OCI-M2 (cell line): ENCODE data around the gene ARRB2.
"Not testable (repeated sequence)": the region's sequence is repeated elsewhere in the genome, so short reads cannot be mapped to it uniquely, and the experiment has no call there.

Experiments
- DNase-seq: peaks from one replicate; lab custom pipeline; 2025; ENCODE audit not compliant: unreplicated experiment; lab: John Stamatoyannopoulos, UW

ARRB2 gene

DNA sequence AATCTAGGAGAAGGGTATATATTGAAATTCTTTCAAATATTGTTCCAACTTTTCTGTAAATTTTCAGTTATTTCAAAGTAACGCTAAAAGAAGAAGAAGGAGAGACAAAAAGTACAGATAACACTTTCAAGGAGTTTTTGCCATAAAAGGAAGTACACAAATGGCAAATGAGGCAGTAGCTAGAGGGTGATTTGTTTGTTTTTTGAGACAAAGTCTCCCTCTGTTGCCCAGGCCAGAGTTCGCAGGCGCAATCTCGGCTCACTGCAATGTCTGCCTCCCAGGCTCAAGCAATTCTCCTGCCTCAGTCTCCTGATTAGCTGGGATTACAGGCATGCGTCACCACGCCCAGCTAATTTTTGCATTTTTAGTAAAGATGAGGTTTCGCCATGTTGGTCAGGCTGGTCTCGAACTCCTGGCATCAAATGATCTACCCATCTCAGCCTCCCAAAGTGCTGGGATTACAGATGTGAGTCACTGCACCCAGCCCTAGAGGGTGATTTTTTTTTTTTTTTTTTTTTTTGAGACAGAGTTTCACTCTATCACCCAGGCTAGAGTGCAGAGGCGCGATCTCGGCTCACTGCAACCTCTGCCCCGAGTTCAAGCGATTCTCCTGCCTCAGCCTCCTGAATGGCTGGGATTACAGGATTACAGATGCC, 10.9 kb upstream of the ARRB2 start:
- DNase-seq, result not testable (repeated sequence)

- DNase-seq, result no peak
These were observed 9.3 kb upstream of the ARRB2 start for GRCh38 chr17:4701116-4701515.

GRCh38 chr17:4703330-4703691, 7.1 kb upstream of the ARRB2 start:
- DNase-seq, result no peak

DNA sequence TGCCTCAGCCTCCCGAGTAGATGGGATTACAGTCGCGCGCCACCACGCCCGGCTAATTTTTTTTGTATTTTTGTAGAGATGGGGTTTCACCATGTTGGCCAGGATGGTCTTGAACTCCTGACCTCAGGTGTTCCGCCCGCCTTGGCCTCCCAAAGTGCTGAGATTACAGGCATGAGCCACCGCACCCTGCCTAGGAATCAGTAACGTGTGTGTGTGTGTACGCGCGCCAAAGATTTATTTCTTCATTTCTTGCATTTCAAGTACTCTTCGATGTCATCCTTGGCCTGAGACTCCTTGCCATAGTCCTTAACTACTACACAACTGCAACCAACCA, 5.9 kb upstream of the ARRB2 start:
- not testable (repeated sequence) for DNase-seq

GRCh38 chr17:4704991-4705390, 5.4 kb upstream of the ARRB2 start:
- DNase-seq, result no peak

DNA sequence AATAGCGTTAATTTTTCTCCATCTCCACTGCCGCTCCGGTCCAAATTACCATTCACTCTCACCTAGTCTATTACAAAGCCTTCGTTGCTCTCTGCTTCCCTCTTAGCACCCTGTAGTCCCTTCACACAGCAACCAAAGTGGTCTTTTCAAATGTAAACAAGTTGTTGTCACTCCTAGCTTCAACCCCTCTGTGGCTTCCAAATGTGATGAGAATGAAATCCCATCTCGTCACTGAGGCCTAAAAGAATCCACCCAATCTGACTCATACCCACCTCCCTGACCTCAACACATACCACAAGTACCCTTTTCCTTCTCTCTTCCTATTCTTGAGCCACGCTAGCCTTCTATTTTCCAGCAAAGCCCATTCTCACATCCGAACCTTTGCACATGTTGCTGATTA, 4.3 kb upstream of the ARRB2 start:
- DNase-seq, result no peak

- peak; percentile 56 for DNase-seq
These were observed 2.0 kb upstream of the ARRB2 start for GRCh38 chr17:4708436-4708835.

DNA sequence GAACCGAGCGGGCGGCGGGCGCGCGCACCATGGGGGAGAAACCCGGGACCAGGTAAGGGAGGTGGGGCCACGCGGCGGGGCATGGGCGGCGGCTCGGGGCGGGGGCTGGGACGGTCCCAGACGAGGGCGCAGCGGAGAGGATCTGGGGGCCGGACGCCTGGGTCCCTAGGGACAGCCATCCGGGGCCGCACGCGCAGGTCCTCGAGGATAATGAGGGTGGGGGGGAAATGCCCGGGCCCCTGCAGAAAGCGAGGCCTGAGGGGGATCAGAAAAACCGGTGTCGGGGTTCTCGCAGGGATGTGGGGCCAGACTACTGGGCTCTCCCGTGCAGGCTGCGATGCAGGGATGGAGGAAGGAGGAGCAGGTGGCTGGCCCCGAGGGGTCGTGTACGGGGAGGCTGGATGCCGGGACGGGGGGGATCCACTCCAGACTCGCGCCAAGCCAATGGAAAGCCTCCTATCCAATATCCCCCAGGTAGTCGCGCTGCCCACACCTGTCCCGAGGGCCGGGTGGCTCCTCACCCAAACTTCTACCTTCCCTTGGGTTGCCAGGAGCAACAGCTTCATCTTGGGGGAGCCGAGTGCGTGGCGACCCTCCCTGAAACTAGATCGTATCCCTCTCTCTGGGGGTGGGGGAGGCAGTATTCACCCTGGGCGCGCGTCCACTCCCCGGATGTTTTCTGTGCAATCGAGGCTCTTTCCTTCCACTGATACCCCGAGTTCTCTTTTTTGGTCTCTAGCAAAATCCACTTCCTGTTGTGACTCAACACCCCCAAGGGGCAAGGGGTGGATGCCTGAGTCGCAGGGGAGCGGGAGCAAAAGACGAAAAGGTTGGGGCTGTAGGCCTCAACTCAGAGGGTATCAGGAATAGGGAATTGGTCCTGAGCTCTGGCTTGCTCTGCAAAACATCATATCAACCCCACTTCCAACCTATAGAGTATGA, 532 bp downstream of the ARRB2 start:
- DNase-seq, result no peak

- DNase-seq, result no peak
These were observed 1.3 kb downstream of the ARRB2 start for GRCh38 chr17:4711661-4712181.

GRCh38 chr17:4712526-4712925, 2.1 kb downstream of the ARRB2 start:
- no peak for DNase-seq

DNA sequence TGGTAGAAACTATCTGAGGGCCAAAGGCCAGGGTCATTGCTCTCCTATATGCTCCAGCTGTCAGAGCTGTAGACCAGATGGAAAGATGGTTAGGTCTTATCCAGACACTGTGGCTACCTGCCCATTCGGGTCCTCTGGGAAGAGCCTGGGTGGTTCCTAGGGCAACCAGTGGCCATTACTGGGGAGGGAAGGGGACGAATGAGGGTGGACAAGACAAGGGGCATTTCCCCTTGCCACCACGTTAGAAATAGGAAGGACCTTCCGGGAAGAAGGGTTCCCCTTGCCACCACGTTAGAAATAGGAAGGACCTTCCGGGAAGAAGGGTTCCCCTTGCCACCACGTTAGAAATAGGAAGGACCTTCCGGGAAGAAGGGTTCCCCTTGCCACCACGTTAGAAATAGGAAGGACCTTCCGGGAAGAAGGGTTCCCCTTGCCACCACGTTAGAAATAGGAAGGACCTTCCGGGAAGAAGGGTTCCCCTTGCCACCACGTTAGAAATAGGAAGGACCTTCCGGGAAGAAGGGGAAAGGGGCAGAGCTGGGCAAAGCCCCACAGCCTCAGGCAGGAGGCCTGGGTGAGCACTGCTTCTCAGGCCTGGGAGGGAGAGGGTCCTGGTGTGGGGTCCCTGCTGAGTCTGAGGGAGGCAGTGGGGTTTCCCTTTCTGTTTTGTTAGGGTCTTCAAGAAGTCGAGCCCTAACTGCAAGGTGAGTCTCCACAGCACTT, 4.1 kb downstream of the ARRB2 start:
- not testable (repeated sequence) for DNase-seq

- no peak for DNase-seq
These were observed 4.8 kb downstream of the ARRB2 start for GRCh38 chr17:4715063-4715744.

- DNase-seq, result no peak
These were observed 5.6 kb downstream of the ARRB2 start for GRCh38 chr17:4716081-4716480.

- no peak for DNase-seq
These were observed 7.4 kb downstream of the ARRB2 start for GRCh38 chr17:4717791-4718190.

- no peak for DNase-seq
These were observed 7.8 kb downstream of the ARRB2 start for GRCh38 chr17:4718276-4718675.

- DNase-seq, result no peak
These were observed 8.7 kb downstream of the ARRB2 start for GRCh38 chr17:4719146-4719545.

DNA sequence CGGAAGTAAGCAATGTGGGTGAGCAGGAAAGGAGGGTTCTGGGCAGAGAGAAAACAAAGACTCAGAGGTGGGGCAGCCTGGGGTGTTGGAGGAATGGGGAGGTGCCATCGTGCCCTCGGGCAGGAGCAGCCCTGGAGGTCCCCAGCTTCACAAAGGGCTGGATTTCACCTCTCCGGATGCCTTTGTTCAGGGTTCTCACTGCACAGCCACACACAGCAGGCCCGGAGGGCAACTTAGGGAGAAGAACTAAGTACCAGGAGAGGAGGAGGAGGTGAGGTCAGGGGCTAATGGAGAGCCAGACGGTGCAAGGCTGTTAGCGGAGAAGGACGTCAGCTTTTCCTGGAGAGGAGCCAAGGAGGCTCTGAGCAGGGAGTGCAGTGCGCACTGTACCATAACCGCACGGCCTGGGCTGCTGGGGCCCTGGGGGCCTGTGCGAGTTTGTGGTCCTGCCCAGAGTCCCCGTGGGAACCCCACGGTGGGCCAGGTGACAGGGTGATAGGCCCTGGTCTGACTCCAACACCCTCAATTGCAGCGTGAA, 9.3 kb downstream of the ARRB2 start:
- no peak for DNase-seq

GRCh38 chr17:4720787-4721186, 10.4 kb downstream of the ARRB2 start:
- no peak for DNase-seq

- DNase-seq, result no peak
These were observed 11.0 kb downstream of the ARRB2 start for GRCh38 chr17:4721203-4722135.
